ENCODE measurements around the gene DDX24. TPM values are rescaled to one million over a fixed set of nuclear protein-coding genes. Genes with fewer than 3 reads are reported as not detected.

Gene DDX24, protein sequence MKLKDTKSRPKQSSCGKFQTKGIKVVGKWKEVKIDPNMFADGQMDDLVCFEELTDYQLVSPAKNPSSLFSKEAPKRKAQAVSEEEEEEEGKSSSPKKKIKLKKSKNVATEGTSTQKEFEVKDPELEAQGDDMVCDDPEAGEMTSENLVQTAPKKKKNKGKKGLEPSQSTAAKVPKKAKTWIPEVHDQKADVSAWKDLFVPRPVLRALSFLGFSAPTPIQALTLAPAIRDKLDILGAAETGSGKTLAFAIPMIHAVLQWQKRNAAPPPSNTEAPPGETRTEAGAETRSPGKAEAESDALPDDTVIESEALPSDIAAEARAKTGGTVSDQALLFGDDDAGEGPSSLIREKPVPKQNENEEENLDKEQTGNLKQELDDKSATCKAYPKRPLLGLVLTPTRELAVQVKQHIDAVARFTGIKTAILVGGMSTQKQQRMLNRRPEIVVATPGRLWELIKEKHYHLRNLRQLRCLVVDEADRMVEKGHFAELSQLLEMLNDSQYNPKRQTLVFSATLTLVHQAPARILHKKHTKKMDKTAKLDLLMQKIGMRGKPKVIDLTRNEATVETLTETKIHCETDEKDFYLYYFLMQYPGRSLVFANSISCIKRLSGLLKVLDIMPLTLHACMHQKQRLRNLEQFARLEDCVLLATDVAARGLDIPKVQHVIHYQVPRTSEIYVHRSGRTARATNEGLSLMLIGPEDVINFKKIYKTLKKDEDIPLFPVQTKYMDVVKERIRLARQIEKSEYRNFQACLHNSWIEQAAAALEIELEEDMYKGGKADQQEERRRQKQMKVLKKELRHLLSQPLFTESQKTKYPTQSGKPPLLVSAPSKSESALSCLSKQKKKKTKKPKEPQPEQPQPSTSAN
- total RNA-seq (114 TPM), polyA plus RNA-seq (ENCODE audit: insufficient read depth in 1 of 8, insufficient read length in 8 of 8, low replicate concordance in 1 of 8) (10 to 100 TPM; 80.5 to 99.6 (median 84.8) TPM)
- long read RNA-seq, donor 1, transcript DDX24-206 (2 exons, 810 nt), result major isoform, 18 of 23 reads
- long read RNA-seq, donor 1, partial matches to known transcripts, result 5 of 23 reads
- long read RNA-seq, donor 1, other reads (novel, unspliced or antisense), result 0 of 23 reads
- long read RNA-seq, donor 2, full-length matches to known transcripts, result 4 of 4 reads
- long read RNA-seq, donor 2, partial matches to known transcripts, result 0 of 4 reads
- long read RNA-seq, donor 2, other reads (novel, unspliced or antisense), result 0 of 4 reads
- long read RNA-seq, donor 3, full-length matches to known transcripts, result 52 of 62 reads
- long read RNA-seq, donor 3, partial matches to known transcripts, result 10 of 62 reads
- long read RNA-seq, donor 3, other reads (novel, unspliced or antisense), result 0 of 62 reads
- long read RNA-seq, donor 4, full-length matches to known transcripts, result 23 of 28 reads
- long read RNA-seq, donor 4, partial matches to known transcripts, result 5 of 28 reads
- long read RNA-seq, donor 4, other reads (novel, unspliced or antisense), result 0 of 28 reads
- long read RNA-seq, donor 5, full-length matches to known transcripts, result 98 of 127 reads
- long read RNA-seq, donor 5, partial matches to known transcripts, result 29 of 127 reads
- long read RNA-seq, donor 5, other reads (novel, unspliced or antisense), result 0 of 127 reads
- long read RNA-seq, donor 6, full-length matches to known transcripts, result 59 of 77 reads
- long read RNA-seq, donor 6, partial matches to known transcripts, result 18 of 77 reads
- long read RNA-seq, donor 6, other reads (novel, unspliced or antisense), result 0 of 77 reads
- long read RNA-seq, donor 7, full-length matches to known transcripts, result 62 of 74 reads
- long read RNA-seq, donor 7, partial matches to known transcripts, result 12 of 74 reads
- long read RNA-seq, donor 7, other reads (novel, unspliced or antisense), result 0 of 74 reads
- long read RNA-seq, donor 8, full-length matches to known transcripts, result 47 of 47 reads
- long read RNA-seq, donor 8, partial matches to known transcripts, result 0 of 47 reads
- long read RNA-seq, donor 8, other reads (novel, unspliced or antisense), result 0 of 47 reads
- long read RNA-seq, donor 9, full-length matches to known transcripts, result 47 of 58 reads
- long read RNA-seq, donor 9, partial matches to known transcripts, result 11 of 58 reads
- long read RNA-seq, donor 9, other reads (novel, unspliced or antisense), result 0 of 58 reads
- long read RNA-seq, donor 10, full-length matches to known transcripts, result 71 of 77 reads
- long read RNA-seq, donor 10, partial matches to known transcripts, result 6 of 77 reads
- long read RNA-seq, donor 10, other reads (novel, unspliced or antisense), result 0 of 77 reads
- long read RNA-seq, donor 11, full-length matches to known transcripts, result 45 of 55 reads
- long read RNA-seq, donor 11, partial matches to known transcripts, result 10 of 55 reads
- long read RNA-seq, donor 11, other reads (novel, unspliced or antisense), result 0 of 55 reads

DNA sequence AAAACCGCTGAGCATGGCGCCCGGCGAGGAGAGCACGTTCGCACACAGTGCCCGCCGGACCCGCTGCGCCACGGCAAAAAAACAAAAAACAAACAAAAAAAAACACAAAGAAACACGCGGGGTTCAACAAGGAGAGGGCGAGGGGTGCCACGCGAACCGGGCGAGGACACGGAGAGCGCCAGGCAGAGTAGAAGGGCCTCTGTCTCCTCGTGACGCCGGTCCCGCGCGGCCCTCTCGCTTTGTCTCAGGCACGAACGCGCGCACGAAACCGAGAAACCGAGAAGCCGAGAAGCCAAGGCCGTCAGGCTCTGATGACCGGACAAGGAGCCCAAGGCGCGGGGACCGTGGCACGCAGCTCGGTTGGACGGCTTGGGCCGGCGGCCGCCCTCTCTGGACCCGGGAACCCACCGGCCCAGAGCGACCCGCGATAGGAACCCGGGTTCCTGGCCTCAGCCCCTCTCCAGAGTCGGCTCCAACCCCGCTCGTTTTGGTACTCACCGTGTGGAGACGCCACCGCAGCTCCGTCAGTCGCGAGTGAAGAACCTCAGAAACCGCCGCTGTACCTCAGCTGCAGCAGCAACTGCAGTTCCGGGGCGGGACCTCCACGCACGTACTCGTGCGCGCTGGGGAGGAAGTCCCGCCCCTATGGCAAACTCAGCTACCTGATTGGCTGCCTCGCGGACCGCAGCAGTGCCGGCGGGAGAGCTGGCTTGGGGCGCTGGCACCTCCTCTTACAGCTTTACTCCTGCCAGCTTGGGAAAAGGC is at the start of gene DDX24, which contains the start of gene IFI27L1:
Gene DDX24 (minus strand): TSS at position 582 of the 765 bp plus-strand sequence. CDS start 1,460 bp downstream, outside the sequence.
Gene IFI27L1 (plus strand): TSS at position 690 of the 765 bp plus-strand sequence. CDS start 15,628 bp downstream, outside the sequence.
- Histone ChIP-seq H3K9me3 (replicated peaks; ENCODE audit: control insufficient read depth, low read depth, low read length) (peaks cover 3% of the 10 kb centered on the region), H3K36me3 (ENCODE audit: control insufficient read depth, insufficient read depth, low read length) (peaks cover 21% of the 10 kb centered on the region), H3K4me3 (ENCODE audit: low read length) (peak within 1 kb of the TSS; percentile 89), H3K27ac (ENCODE audit: low read length) (peak within 1 kb of the TSS; percentile 94), H3K4me1 (ENCODE audit: control insufficient read depth, insufficient read depth, low read length) (peaks cover 25% of the 10 kb centered on the region), H3K27me3 (ENCODE audit: control insufficient read depth, insufficient read depth, low read length) (no peaks in the 10 kb centered on the region)
- DNase-seq, result peak; percentile 98
- under 1% methylated on average over 65 of the region's 77 CpGs for WGBS (ENCODE audit: insufficient coverage)

DNA sequence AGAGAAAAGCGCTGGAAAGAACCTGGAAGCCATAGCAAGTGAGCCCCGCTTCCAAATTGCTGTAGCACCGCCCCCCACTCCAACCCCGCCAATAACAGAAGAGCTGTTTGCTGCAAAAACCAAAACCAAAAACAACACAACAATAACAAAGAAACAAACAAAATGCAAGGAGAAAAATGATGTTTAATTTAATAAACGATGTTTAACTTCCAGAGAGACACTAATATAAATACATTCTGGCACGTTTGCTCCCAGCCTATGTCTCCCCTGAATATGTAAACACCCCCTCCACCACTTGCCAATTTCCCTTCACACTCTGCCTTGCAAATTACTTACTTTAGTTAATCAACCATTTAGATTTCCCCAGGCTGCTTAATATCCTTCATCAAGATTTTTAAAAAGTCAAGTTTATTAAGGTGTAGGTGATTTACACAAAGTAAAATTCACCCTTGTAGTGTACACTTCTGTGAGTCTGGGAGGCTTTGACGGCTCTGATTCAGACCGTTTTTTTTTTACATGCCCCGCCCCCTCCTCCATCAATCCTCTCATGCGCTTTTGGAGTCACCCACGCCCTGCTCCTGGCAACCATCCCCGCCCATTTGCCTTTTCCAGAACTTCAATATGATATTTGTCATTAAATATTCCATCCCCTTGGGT is 48.9 kb upstream of the DDX24 start:
- H3K9me3 ChIP-seq (replicated peaks; ENCODE audit: control insufficient read depth, low read depth, low read length), result no peaks in the 10 kb centered on the region
- H3K4me3 ChIP-seq (ENCODE audit: low read length), result peak overlapping the region; percentile 41
- H3K27me3 ChIP-seq (ENCODE audit: control insufficient read depth, insufficient read depth, low read length), result no peaks in the 10 kb centered on the region
- 0% methylated on average over 5 of the region's 12 CpGs for WGBS (ENCODE audit: insufficient coverage)
- H3K36me3 ChIP-seq (ENCODE audit: control insufficient read depth, insufficient read depth, low read length), result no peaks in the 10 kb centered on the region
- peak overlapping the region; percentile 69 for H3K27ac ChIP-seq (ENCODE audit: low read length)
- peak; percentile 61 for DNase-seq
- peaks cover 2% of the 10 kb centered on the region for H3K4me1 ChIP-seq (ENCODE audit: control insufficient read depth, insufficient read depth, low read length)

DNA sequence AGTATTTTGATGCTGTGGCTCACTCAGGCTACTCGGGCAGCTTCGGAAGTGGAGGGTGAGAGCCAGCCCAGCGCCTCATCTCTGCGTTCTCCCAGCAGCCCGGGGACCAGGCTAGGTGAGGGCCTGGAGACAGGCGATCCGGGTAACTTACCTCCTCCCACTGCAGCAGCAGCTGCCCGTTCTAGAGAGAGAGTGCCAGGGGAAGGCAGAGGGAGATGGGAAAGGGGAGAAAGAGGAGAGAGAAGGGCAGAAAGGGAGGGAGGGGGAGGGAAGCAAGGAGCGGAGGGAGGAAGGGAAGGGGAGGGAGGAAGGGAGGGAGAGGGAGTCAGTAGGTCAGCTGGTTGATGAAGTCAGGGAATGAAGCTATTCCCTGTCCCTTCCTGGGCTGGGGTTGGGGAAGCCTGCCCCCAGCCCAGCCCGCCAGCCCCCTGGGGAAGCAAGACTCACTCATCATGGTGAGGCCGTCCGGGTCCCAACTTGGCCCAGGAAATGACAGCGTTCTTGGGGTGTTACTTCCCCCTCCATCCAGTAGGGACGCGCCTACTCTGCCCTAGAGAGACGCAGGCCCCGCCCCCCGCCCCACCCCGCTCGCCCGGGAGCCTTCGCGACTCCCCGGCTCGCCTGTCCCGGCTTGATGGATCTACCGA is 48.2 kb upstream of the DDX24 start, which contains the start of gene IFI27L2:
Gene IFI27L2 (minus strand): TSS at position 494 of the 647 bp plus-strand sequence. CDS start 40 bp downstream, at position 454.
- WGBS (ENCODE audit: insufficient coverage), result 0% methylated on average over 14 of the region's 27 CpGs

DNA sequence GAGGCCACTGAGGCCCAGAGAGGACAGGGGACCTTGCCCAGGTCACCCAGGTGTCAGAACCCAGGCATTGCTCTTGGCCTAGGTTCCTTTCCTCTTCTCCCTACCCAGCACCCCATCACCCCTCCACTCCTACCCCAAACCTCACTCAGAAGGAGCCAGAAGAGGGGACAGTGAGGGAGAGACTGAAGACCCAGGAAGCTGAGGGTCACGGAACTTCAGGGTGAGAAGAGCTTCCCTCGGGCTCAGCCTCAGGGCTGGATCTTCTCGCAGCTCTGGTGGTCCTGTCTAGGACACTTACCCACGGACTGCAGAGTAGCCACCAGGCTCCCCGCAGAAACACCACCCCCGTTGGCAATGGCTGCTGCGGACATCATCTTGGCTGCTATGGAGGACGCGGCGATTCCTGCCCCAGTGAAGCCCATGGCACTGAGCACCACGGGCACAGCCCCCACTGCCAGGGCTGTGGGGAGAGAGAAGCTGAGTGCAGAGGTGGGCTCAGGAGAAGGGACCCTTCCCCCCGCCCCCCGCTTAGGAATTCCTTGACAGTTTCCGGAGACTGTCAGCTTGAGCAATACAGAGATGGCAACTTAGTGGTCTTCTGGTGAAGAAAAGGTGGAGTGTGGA is 47.3 kb upstream of the DDX24 start:
- H3K27me3 ChIP-seq (ENCODE audit: control insufficient read depth, insufficient read depth, low read length), result no peaks in the 10 kb centered on the region
- WGBS (ENCODE audit: insufficient coverage), result 79% methylated on average over 10 of the region's 14 CpGs
- H3K36me3 ChIP-seq (ENCODE audit: control insufficient read depth, insufficient read depth, low read length), result no peaks in the 10 kb centered on the region
- no peak overlapping the region for H3K4me3 ChIP-seq (ENCODE audit: low read length)
- peaks cover 2% of the 10 kb centered on the region for H3K4me1 ChIP-seq (ENCODE audit: control insufficient read depth, insufficient read depth, low read length)
- no peak for DNase-seq
- H3K9me3 ChIP-seq (replicated peaks; ENCODE audit: control insufficient read depth, low read depth, low read length), result no peaks in the 10 kb centered on the region
- H3K27ac ChIP-seq (ENCODE audit: low read length), result no peak overlapping the region

More for the DNA sequence above, 48.2 kb upstream of the DDX24 start, which contains the start of gene IFI27L2:
- Histone ChIP-seq H3K36me3 (ENCODE audit: control insufficient read depth, insufficient read depth, low read length) (no peaks in the 10 kb centered on the region), H3K27me3 (ENCODE audit: control insufficient read depth, insufficient read depth, low read length) (no peaks in the 10 kb centered on the region), H3K4me3 (ENCODE audit: low read length) (peak within 1 kb of the TSS; percentile 41), H3K27ac (ENCODE audit: low read length) (peak within 1 kb of the TSS; percentile 69), H3K4me1 (ENCODE audit: control insufficient read depth, insufficient read depth, low read length) (peaks cover 2% of the 10 kb centered on the region), H3K9me3 (replicated peaks; ENCODE audit: control insufficient read depth, low read depth, low read length) (no peaks in the 10 kb centered on the region)
- peak; percentile 88 for DNase-seq

DNA sequence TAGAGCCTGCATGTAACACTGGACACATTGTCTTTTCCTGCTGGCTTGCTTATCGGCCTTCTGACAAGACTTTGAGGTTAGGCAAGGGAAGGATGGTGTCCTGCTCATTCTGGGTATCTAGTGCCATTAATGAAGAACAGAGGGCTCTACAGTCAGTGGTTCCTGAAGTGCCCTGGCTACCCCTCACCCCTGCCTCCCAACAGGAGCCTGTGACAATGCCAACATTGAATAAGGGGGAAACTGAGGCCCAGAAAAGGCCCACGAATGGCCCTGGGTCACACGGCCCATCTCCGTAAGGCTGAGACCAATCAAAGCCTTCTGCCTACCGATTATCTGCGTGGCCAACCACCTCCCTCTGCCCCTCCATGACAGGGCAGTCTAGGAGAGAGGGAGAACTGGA is 46.3 kb upstream of the DDX24 start:
- peaks cover 2% of the 10 kb centered on the region for H3K27me3 ChIP-seq (ENCODE audit: control insufficient read depth, insufficient read depth, low read length)
- H3K9me3 ChIP-seq (replicated peaks; ENCODE audit: control insufficient read depth, low read depth, low read length), result no peaks in the 10 kb centered on the region
- WGBS (ENCODE audit: insufficient coverage), result 100% methylated on average over 1 of the region's 6 CpGs
- H3K27ac ChIP-seq (ENCODE audit: low read length), result no peak overlapping the region
- DNase-seq, result no peak
- no peak overlapping the region for H3K4me3 ChIP-seq (ENCODE audit: low read length)
- H3K36me3 ChIP-seq (ENCODE audit: control insufficient read depth, insufficient read depth, low read length), result no peaks in the 10 kb centered on the region
- H3K4me1 ChIP-seq (ENCODE audit: control insufficient read depth, insufficient read depth, low read length), result peaks cover 2% of the 10 kb centered on the region

DNA sequence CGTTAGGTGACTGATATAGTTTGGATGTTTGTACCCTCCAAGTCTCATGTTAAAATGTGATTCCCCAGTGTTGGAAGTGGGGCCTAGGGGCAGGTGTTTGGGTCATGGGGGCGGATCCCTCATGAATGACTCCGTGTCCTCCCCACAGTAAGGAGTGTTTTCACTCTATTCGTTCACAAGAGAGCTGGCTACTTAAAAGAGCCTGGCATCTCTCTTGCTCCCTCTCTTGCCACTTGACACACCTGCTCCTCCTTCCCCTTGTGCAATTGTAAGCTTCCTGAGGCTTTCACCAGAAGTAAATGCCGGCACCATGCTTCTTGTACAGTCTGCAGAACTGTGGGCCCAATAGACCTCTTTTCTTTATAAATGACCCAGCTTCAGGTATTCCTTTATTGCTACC is 45.8 kb upstream of the DDX24 start:
- Histone ChIP-seq H3K27me3 (ENCODE audit: control insufficient read depth, insufficient read depth, low read length) (peaks cover 4% of the 10 kb centered on the region), H3K9me3 (replicated peaks; ENCODE audit: control insufficient read depth, low read depth, low read length) (no peaks in the 10 kb centered on the region), H3K4me1 (ENCODE audit: control insufficient read depth, insufficient read depth, low read length) (peaks cover 2% of the 10 kb centered on the region), H3K4me3 (ENCODE audit: low read length) (no peak overlapping the region), H3K27ac (ENCODE audit: low read length) (no peak overlapping the region), H3K36me3 (ENCODE audit: control insufficient read depth, insufficient read depth, low read length) (no peaks in the 10 kb centered on the region)
- WGBS (ENCODE audit: insufficient coverage), result 80% methylated on average over 2 of the region's 5 CpGs
- DNase-seq, result no peak

DNA sequence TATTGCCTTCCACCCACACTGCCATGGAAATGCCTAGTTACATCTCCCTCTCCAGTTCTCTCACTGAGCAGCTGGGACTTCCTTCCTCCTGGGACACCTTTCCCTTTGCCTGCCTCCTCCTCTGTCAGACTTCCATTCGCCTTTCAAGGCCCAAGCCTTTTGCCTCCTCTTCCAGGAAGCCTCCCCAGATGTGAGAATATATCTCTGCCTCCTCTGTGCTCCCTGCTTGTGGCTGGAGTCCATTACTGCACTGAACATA is 45.3 kb upstream of the DDX24 start:
- no peak overlapping the region for H3K4me3 ChIP-seq (ENCODE audit: low read length)
- peaks cover 4% of the 10 kb centered on the region for H3K27me3 ChIP-seq (ENCODE audit: control insufficient read depth, insufficient read depth, low read length)
- H3K4me1 ChIP-seq (ENCODE audit: control insufficient read depth, insufficient read depth, low read length), result peaks cover 2% of the 10 kb centered on the region
- no peak overlapping the region for H3K27ac ChIP-seq (ENCODE audit: low read length)
- H3K36me3 ChIP-seq (ENCODE audit: control insufficient read depth, insufficient read depth, low read length), result no peaks in the 10 kb centered on the region
- no peak for DNase-seq
- no CpG with 5 or more reads among the region's 1 CpG for WGBS (ENCODE audit: insufficient coverage)
- no peaks in the 10 kb centered on the region for H3K9me3 ChIP-seq (replicated peaks; ENCODE audit: control insufficient read depth, low read depth, low read length)

Data from muscle of leg (tissue), 16 donors.